Heart left ventricle (tissue), 13 donors: Measurements from ENCODE around the gene NR3C2.

Source experiments
- CTCF ChIP-seq, 12 donors: fragments of 200-600 bp; sonication (generic) in 4 of 12; IDR thresholded peaks; one replicate each; pipeline versions ENCODE4 v1.5.0 to v1.8.0; 2018 to 2022; ENCODE audit warnings: antibody characterized with exemption in 12 of 12, mild to moderate bottlenecking in 5 of 12
- POLR2A ChIP-seq, 2 donors: fragments of 450-650 bp; IDR thresholded peaks; one replicate each; pipeline ENCODE4 v1.6.1; 2017; ENCODE audit warnings: antibody characterized with exemption in 2 of 2, mild to moderate bottlenecking in 2 of 2, moderate library complexity in 2 of 2
- donor health status: ischemic (EF 13 %, LVEDD 7.1; RV severe dilation, severe dysfunction).
- donor health status: DM: no; HTN: yes; CAD: no.
- donor health status: DM: no; HTN: no; CAD: no.
- donor health status: ischemic (EF 25% LVEDD 6.9; RV normal size, moderate dysfunction).
- donor health status: ischemic (EF 25% LVEDD 5.7; RV mildly dilated, moderate dysfunction).
- donor health status: ischemic (EF 35%, LVEDD 5.7; RV mildly dilated, moderate dysfunction).
- donor health status: nonischemic (EF 11% LVEDD 7.7; RV severe dilation, severe dysfunction).
- donor health status: DM: yes; HTN: yes; CAD: no.
- donor health status: PGD.
- donor health status: ischemic (EF 29% LVEDD 5.4; RV normal size, mild dysfunction).
- donor health status: nonischemic (EF 23%, LVEDD 6.1; RV moderate dilation, normal function).

GRCh38 chr4:148302416-148302815 is 139.8 kb downstream of the NR3C2 start:
- TF ChIP-seq CTCF (IDR thresholded peaks at IDR 0.05) (no peak), POLR2A (IDR thresholded peaks at IDR 0.05) (no peak)
